Smooth muscle cell (in vitro differentiated cells): ENCODE results near the gene SRMS. TPM values are rescaled to one million over a fixed set of nuclear protein-coding genes. Genes with fewer than 3 reads are reported as not detected.

ENCODE experiments used
- DNase-seq: peaks from one replicate; lab custom pipeline; 2025; ENCODE audit not compliant: unreplicated experiment; lab: John Stamatoyannopoulos, UW
- H2AFZ ChIP-seq: fragments of 200-600 bp; sonication (generic); 2 replicates; pipeline ENCODE4 v1.6.0; 2016; ENCODE audit warnings: antibody characterized with exemption, low read depth, mild to moderate bottlenecking
- H3F3A ChIP-seq: fragments of 200-600 bp; sonication (generic); 2 replicates; pipeline ENCODE4 v1.6.0; 2017; ENCODE audit warnings: antibody characterized with exemption, low read depth
- H3K27ac ChIP-seq: fragments of 200-600 bp; sonication (generic); 2 replicates; pipeline ENCODE4 v1.5.1; 2016; ENCODE audit warnings: low read depth, mild to moderate bottlenecking
- H3K27me3 ChIP-seq: fragments of 200-600 bp; sonication (generic); 2 replicates; pipeline ENCODE4 v1.6.1; 2016; ENCODE audit warnings: low read depth, mild to moderate bottlenecking
- H3K36me3 ChIP-seq: fragments of 200-600 bp; sonication (generic); 2 replicates; pipeline ENCODE4 v1.5.1; 2016; ENCODE audit warnings: low read depth
- H3K4me1 ChIP-seq: fragments of 200-600 bp; sonication (generic); 2 replicates; pipeline ENCODE4 v1.5.1; 2016; ENCODE audit warnings: low read depth
- H3K4me2 ChIP-seq: fragments of 200-600 bp; sonication (generic); 2 replicates; pipeline ENCODE4 v1.6.0; 2016; ENCODE audit warnings: mild to moderate bottlenecking
- H3K4me3 ChIP-seq: fragments of 200-600 bp; sonication (generic); 2 replicates; pipeline ENCODE4 v1.5.1; 2016; ENCODE audit warnings: mild to moderate bottlenecking
- H3K79me2 ChIP-seq: fragments of 200-600 bp; sonication (generic); 2 replicates; pipeline ENCODE4 v1.6.0; 2016; ENCODE audit warnings: low read depth, mild to moderate bottlenecking
- H3K9ac ChIP-seq: fragments of 200-600 bp; sonication (generic); 2 replicates; pipeline ENCODE4 v1.6.0; 2016; ENCODE audit warnings: low read depth
- H3K9me3 ChIP-seq: fragments of 200-600 bp; sonication (generic); replicated peaks from 2 replicates; pipeline ENCODE4 v1.5.1; 2016; ENCODE audit warnings: low read depth
- H4K20me1 ChIP-seq: fragments of 200-600 bp; sonication (generic); 2 replicates; pipeline ENCODE4 v1.6.0; 2016; ENCODE audit warnings: low read depth
- CTCF ChIP-seq: fragments of 200-600 bp; sonication (generic); IDR thresholded peaks from 2 replicates; pipeline ENCODE4 v1.5.1; 2017; ENCODE audit warnings: borderline replicate concordance, mild to moderate bottlenecking, antibody characterized with exemption; ENCODE audit not compliant: insufficient read depth, poor library complexity, severe bottlenecking
- WGBS: methylation state at CpG from one replicate; pipeline ENCODE4 v1.1.7; 2016; ENCODE audit warnings: low lambda C conversion rate; 5-methylcytosine and 5-hydroxymethylcytosine counted together
- polyA plus RNA-seq: library from polyadenylated mRNA; unstranded; fragments of >200 nt; fragmentation: Nextera tagmentation; extraction: Ambion mirVana; gene quantifications from 2 replicates; pipeline ENCODE4 v1.2.1, GENCODE V29; 2016
- total RNA-seq: library from RNA; depleted of rRNA; stranded (reverse); fragments of >200 nt; gene quantifications from 2 replicates; pipeline ENCODE4 v1.2.3, GENCODE V29; 2014

Gene SRMS
- total and polyA plus RNA-seq, 2 experiments from 2014 or later: not detected

GRCh38 chr20:63546256-63546955, 1.1 kb downstream of the SRMS start:
- no peaks in the 10 kb centered on the region for H3K9me3 ChIP-seq
- no peaks in the 10 kb centered on the region for H3K36me3 ChIP-seq
- H3K9ac ChIP-seq: no peak overlapping the region
- WGBS: 93% methylated on average over 16 of the region's 20 CpGs
- no peaks in the 10 kb centered on the region for H3K4me1 ChIP-seq
- no peak overlapping the region for H3K27ac ChIP-seq
- H3K79me2 ChIP-seq: no peaks in the 10 kb centered on the region
- H3F3A ChIP-seq: no peaks in the 10 kb centered on the region
- no peak for DNase-seq
- H3K27me3 ChIP-seq: no peaks in the 10 kb centered on the region
- no peaks in the 10 kb centered on the region for H4K20me1 ChIP-seq
- TF ChIP-seq CTCF: no peak
- no peak overlapping the region for H2AFZ ChIP-seq
- H3K4me2 ChIP-seq: no peak overlapping the region
- H3K4me3 ChIP-seq: no peak overlapping the region

- Histone ChIP-seq H3K27me3 (no peaks in the 10 kb centered on the region), H3K4me2 (no peak overlapping the region), H3K9ac (no peak overlapping the region), H3K79me2 (no peaks in the 10 kb centered on the region), H3K27ac (no peak overlapping the region), H4K20me1 (no peaks in the 10 kb centered on the region), H3K4me1 (no peaks in the 10 kb centered on the region), H3K9me3 (no peaks in the 10 kb centered on the region), H3F3A (no peaks in the 10 kb centered on the region), H3K4me3 (no peak overlapping the region), H2AFZ (no peak overlapping the region), H3K36me3 (no peaks in the 10 kb centered on the region)
- TF ChIP-seq CTCF: no peak
- no peak for DNase-seq
- WGBS: 88% methylated on average over 6 of the region's 6 CpGs
These were observed 1.7 kb downstream of the SRMS start for GRCh38 chr20:63545814-63546213.

DNA sequence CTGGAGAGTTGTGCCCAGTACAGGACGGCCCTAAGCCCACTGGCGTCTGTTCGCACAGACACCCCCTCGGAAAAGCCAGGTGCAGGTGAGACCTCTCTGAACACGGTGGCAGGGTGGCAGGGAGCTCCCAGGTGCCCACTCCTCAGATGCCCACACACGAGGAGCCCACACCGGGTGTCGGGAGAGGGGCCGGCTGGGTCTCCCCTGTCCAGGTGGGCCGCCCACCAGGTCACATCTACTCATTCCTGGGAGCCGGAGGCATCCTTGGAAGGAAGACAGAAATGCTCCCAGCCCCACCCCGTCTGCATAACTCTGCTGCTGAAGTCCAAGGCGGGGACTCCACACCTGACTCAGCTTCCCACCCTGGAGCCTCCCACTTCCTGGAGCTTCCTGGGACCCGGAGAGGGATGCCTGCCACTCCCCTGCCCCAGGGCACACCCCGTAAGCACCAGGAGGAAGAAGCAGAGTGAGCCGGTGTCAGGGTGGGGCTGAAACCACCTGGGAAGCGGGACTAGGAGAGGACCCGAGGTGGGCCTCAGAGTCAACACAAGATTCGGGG, 2.5 kb downstream of the SRMS start:
- H4K20me1 ChIP-seq: no peaks in the 10 kb centered on the region
- no peak for DNase-seq
- no peak overlapping the region for H3K4me3 ChIP-seq
- no peaks in the 10 kb centered on the region for H3K27me3 ChIP-seq
- H3F3A ChIP-seq: no peaks in the 10 kb centered on the region
- no peak overlapping the region for H2AFZ ChIP-seq
- WGBS: 68% methylated on average over 18 of the region's 19 CpGs
- H3K79me2 ChIP-seq: no peaks in the 10 kb centered on the region
- no peak overlapping the region for H3K4me2 ChIP-seq
- H3K36me3 ChIP-seq: no peaks in the 10 kb centered on the region
- H3K9ac ChIP-seq: no peak overlapping the region
- H3K4me1 ChIP-seq: no peaks in the 10 kb centered on the region
- no peaks in the 10 kb centered on the region for H3K9me3 ChIP-seq
- no peak overlapping the region for H3K27ac ChIP-seq
- TF ChIP-seq CTCF: no peak
